Ramos (cell line): ENCODE measurements around the gene KDM4F.
"Not testable (repeated sequence)": the region's sequence is repeated elsewhere in the genome, so short reads cannot be mapped to it uniquely, and the experiment has no call there.

Experiments
- in situ Hi-C: fragments of 300-500 bp; cut with MboI; formaldehyde crosslinking; loops from one replicate; pipeline ENCODE4 v1.14.3; 2022; ENCODE audit warnings: low sequenced_read_pairs; ENCODE audit not compliant: unreplicated experiment

KDM4F gene

DNA sequence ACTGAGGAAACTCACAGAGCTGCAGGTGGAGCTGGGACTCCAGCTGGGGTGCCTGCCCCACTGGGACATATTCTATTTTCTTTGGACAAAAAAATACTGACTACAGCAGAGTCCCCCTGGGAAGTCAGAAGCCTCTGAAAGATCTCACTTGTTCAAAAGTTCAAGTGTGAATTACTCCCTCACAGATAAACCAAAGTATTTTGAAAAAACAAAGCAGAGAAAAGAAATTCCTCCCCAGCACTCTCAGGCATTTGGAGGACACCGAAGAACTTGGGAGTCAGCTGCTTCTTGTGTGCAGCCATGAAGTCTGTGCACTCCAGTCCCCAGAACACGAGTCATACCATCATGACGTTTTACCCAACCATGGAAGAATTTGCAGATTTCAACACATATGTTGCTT lies at the start of gene KDM4F:
Gene KDM4F, plus strand, starts transcription at position 301 of the 400 bp plus-strand sequence.
- in situ Hi-C loops = not testable (repeated sequence)

DNA sequence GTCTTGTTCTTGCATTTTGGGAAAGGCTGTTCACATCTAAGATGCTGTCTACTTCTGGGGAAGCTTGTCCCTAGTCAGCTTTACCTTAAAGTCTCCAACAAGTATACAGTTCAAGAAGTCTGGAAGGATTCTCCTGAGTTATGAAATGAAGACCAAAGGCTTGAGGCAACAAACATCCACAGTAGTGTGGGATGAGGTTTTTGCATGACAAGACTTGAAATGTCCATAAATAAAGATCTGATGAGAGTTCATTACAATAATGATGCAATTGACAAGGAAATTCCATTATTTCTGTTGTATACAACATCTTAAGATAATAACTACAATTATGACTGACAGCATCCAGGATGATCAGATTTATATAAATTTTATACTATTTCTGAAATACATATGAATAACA lies 45.5 kb upstream of the KDM4F start:
- in situ Hi-C loops = no loop called here

DNA sequence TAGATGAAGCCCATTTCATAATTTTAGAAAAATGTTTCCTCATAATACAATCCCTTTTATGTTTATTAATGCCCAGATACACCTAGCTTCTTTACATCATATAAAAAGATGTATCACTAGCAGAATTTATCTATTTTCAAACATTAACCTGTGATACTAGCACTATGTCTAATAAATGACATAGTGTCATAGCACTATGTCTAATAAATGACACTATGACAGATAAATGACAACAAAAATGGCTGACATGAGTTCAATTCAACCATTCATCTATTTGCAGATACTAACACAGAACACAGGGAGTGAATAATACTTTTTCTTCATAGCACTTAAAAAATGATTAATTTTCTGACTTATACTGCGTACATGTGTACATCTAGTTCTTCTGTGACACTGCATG lies 43.6 kb upstream of the KDM4F start:
- in situ Hi-C loops = no loop called here

DNA sequence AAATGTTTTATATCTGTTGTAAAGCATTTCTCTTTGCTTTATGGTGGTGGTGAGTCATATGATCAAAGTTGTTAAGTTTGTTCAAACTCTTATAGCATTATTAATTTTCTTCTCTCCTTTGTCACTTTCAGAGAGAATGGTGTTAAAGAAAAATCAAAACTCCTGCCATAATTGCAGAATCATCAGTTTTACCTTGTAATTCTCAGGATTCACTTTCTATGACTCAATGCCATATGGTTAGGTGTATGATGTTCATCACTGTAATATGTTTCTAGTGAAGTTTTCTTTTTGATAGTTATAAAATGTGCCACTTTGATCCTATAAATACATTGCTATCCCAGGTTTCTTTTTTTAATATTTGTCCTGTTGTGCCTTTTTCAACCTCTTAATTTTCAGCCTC lies 37.8 kb upstream of the KDM4F start:
- in situ Hi-C loops = no loop called here

DNA sequence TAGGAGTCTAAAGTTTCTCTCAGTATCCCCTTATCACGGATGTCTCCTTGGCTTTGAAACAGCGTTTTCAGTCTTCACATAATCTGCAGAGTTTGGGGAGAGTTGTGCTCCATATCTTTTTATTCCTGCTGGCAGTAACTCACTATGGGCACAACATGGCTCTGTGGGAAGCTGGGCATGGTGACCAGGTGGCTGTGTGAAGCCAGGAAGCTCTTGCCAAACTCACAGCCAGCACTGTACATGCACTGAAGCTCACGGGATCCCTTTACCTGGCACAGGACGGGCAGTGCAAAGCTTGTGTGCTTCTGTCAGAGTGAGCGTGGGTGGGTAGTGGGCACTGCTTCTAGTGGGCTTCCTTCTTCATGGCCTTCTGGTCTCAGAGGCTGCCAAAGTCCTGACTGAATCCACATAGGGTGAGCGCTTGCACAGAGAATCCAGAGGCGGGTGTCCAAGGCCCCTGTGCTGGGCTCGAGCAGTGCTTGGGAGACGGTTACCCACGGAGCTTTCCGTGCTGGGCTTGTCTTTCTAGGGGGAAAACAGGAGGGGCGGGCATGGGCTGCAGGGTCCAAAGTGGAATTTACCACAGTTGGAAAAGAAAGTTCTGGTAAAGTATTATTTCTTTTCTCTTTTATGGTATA lies 34.9 kb upstream of the KDM4F start:
- in situ Hi-C loops = no loop called here

DNA sequence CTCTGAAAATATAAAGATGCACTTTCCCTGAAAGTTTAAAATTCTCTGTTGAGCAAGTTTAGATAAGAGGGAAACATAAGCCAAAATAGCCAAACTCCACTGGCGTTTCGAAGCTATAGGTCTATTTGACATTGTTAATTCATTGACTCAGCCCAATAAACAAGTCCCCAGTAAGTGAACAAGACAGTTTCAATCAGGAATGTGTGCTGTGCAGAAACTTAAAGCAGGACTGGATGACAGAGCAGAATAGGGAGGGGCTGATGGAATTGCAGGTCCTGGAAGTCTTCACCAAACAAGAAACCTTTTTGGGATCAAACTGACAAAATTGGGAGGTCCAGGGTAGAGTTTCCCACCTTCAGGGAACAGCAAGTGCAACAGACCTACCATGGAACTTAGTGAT lies 33.1 kb upstream of the KDM4F start:
- in situ Hi-C loops = no loop called here

DNA sequence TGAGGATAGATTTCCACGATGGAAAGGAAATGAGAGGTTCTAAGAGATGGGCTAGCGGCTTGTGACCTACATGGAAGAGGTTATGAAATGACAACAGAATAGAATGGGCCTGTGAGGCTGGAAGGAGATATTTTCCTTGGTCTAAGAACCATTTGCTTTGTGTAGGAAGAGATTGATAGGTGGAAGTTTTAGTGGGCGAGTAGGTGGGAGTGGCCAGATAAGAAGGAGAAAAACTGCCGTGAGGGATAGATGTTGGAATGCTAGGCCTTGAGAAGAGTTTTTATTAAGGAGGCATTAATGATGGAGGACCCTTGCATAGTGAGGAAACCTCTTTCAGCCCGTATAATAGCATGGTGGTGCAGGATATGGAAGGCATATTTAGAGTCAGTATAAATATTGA lies 27.8 kb upstream of the KDM4F start:
- in situ Hi-C loops = not testable (repeated sequence)

DNA sequence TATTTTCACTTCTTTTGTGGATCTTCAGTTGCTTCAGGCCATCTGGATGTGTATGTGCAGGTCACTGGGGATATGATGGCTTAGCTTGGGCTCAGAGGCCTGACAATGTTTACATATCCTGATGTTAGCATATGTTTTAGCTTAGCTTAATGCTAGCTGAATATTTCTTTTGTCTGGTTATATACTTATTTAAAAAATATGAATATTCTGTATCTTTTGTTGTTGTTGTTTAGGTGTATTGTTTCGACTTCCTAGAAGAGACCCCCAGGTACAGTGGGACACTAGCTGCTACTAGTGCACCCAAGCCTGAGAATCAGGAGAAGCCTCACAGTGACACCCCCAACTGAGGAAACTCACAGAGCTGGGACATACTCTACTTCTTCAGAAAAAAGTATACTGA lies 24.3 kb upstream of the KDM4F start, which contains the start of gene KDM4E:
Gene KDM4E, plus strand, starts transcription at position 301 of the 400 bp plus-strand sequence. CDS start 300 bp downstream, outside the sequence.
- in situ Hi-C loops = no loop called here

DNA sequence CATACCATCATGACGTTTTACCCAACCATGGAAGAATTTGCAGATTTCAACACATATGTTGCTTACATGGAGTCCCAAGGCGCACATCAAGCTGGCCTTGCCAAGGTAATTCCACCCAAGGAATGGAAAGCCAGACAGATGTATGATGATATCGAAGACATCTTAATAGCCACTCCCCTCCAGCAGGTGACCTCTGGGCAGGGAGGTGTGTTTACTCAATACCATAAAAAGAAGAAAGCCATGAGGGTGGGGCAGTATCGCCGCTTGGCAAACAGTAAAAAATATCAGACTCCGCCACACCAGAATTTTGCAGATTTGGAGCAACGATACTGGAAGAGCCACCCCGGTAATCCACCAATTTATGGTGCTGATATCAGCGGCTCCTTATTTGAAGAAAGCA lies 23.6 kb upstream of the KDM4F start:
- in situ Hi-C loops = not testable (repeated sequence)

DNA sequence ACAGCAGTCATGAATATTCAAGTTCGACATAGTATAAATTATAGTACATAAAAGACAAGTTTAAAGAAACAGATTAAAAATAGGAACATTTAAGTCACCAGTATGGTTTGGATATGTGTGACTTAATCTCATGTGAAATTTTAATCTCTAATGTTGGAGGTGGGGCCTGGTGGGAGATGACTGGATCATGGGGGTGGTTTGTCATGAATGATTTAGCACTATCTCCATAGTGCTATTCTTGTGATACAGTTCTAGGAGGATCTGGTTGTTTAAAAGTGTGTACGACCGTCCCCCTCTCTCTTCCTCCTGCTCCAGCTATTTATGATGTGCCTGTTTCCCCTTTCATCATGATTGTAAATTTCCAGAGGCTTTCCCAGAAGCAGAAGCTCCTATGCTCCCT lies 20.9 kb upstream of the KDM4F start:
- in situ Hi-C loops = no loop called here

DNA sequence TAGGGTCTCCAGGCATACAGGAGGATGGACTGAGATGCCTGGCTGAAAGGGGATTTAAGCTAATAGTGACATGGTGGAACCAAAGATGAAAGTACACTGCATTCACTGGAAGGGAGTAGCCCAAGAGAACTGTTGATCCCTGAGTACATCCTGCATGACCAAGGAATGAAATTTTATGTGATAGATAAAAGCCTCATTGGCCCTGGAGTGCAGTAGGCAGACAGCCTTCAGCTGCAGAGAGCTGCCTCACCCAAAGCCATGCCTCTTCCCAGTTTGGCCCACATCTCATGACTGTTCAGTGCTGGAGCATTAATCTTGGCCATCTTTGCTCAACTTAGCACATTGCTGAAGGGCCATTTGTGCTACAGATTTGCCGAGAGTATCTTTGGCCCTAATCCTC lies 16.2 kb upstream of the KDM4F start:
- in situ Hi-C loops = no loop called here

DNA sequence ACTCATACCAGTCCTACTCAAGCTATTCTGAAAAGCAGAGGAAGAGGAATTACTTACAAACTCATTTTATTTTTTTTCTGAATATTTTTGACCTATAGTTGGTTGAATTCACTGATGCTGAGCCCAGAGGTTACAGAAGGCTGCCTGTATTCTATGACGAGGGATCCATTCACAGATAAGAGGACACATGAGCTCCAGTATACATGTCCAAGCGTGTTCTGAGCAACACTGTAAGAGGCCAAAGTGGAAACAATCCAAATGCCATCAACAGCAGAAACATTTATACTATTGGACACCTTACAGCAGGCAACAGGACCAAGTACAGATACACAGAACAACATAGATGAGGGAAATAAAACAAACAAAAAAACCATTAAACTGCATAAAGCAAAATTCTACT lies 13.9 kb upstream of the KDM4F start:
- in situ Hi-C loops = no loop called here

DNA sequence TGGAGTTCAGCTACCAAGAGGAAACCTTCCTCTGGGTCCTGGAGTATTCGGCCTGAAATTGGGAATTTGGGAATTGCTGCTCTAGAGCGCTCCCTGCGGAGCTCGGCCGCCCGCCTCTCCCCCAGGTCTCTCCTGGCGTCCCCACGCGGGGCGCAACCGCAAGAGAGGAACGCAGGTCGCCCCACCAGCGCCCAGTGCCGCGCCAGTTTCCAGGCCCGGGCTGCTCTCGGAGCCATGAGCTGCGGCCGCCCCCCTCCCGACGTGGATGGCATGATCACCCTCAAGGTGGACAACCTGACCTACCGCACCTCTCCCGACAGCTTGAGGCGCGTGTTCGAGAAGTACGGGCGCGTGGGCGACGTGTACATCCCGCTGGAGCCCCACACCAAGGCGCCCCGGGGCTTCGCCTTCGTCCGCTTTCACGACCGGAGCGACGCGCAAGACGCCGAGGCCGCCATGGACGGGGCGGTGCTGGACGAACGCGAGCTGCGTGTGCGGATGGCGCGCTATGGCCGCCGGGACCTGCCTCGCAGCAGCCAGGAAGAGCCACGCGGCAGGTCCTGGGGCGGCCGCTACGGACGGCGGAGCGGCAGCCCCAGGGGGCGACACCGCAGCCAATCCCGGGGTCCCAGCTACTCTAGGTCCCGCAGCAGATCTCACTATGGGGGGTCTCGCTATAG lies 11.7 kb upstream of the KDM4F start:
- in situ Hi-C loops = not testable (repeated sequence)

DNA sequence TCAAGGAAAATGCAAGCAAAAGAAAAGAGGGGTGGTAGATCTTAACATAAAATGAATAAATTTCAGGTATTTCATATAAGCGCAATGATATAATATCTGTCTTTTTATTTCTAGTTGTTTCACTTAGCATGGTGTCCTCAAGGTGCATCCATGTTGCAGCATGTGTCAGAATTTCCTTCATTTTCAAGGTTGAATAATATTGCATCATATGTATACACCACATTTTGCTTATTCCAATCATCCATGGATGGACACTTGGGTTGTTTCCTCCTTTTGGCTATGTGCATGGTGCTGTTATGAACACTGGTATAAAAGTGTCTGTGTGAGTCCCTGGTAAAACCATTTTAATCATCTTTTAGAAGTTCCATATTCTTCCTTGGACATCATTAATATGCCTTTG lies 7.0 kb upstream of the KDM4F start:
- in situ Hi-C loops = no loop called here

DNA sequence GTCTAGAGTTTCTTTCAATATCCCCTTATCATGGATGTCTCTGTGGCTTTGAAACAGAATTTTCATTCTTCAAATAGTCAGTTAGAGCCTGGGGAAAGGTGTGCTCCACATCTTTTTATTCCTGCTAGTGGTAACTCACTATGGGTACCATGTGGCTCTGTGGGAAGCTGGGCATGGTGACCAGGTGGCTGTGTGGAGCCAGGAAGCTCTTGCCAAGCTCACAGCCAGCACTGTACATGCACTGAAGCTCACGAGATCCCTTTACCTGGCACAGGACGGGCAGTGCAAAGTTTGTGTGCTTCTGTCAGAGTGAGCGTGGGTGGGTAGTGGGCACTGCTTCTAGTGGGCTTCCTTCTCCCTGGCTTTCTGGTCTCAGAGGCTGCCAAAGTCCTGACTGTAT lies 6.3 kb upstream of the KDM4F start:
- in situ Hi-C loops = no loop called here

DNA sequence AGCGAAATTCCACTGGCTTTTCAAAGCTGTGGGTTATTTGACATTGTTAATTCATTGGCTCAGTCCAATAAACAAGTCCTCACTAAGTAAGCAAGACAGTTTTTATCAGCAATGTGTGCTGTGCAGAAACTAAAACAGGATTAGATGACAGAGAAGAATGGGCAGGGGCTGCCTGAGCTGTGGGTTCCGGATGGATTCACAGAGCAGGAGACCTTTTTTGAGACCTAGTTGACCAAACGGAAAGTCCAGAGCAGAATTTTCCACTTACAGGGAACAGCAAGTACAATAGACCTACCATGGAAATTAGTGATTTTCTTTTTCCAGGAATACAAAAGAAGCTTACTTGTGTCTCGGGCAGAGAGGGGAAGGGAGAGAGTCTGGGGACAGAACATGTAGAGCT lies 5.2 kb upstream of the KDM4F start:
- in situ Hi-C loops = no loop called here

DNA sequence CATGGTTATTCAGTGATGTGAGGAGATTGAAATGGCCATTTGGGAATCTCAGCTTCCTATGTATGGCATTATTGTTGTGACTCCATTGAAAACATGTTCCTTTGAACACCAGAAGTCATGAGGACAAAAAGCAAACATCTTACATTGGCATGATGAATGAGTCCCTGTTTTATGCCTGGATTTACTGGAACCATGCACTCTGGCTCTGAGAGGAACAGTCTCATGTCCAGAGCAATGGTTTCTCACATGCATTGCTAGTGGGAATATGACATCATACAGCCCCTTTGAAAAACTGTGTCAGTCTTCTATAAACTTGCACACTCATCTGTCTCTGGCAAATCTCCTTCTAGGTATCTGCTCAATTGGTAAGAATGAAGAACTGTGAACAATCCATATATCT lies 3.4 kb upstream of the KDM4F start:
- in situ Hi-C loops = no loop called here

DNA sequence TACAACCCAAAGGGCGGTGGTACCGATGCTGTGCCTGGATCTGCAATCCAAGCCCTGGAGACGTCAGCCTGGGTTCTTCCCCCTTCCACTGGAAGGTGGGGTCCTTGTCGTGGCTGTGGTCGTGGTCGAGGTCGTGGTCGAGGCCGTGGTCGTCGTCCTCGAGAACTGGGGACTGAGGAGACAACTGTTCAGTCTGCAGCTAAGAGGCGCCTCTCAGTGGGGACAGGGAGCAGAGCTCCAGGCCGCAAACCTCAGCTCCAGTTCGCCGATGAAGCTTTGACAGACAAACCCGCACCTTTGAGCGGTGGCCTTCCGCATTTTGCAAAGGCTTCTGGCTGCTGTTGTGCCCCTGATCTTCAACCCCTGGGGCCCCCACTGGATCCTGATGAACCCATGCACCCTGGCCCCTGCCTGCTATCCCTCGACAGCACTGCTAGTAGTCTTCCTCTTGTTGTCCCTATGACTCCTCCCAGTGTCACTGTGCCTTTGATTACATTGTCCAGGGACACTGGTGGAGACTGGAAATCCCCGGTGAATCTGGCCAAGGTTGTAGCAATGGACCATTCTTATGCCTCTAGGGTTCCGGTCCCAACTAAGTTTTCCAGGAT lies 1.5 kb downstream of the KDM4F start:
- in situ Hi-C loops = no loop called here

DNA sequence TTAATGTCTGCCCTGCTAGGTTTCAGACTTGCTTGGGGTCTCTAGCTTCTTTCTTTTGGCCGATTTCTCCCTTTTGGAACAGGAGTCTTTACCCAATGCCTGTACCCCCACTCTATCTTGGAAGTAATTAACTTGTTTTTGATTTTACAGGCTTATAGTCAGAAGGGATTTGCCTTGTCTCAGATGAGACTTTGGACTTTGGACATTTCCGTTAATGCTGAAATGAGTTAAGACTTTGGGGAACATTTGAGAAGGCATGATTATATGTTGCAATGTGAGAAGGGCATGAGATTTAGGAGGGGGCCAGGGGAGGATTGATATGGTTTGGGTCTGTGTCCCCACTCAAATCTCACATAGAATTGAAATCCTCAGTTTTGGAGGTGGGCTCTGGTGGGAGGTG lies 5.1 kb downstream of the KDM4F start:
- in situ Hi-C loops = no loop called here

DNA sequence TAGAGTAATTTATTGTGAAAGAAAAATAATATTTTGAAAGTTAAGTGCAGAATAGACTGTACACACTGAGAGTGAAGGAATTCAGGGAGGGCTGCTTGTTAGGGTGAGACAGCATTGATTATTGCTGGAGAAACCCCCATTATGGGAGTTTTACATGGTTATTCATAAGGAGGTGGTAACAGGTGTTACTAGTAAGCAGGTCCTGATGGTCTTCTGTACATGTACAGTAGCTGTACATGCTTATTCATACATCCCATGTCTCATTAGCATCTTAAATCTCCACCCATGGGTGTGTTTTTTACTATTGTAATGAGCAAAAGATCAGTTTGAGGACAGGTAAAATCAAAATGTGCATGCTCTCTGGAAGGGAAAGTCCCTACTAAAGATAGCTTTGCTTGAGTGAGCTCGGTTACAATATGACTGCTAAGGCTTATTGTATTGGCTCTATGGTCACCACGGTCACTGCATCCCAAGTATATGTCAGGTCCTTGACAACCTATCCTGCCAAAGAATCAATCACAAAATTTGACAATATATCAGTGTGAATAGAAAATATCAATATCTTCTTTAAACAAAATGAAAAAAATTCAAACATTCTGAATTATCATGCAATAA lies 6.2 kb downstream of the KDM4F start:
- in situ Hi-C loops = no loop called here

DNA sequence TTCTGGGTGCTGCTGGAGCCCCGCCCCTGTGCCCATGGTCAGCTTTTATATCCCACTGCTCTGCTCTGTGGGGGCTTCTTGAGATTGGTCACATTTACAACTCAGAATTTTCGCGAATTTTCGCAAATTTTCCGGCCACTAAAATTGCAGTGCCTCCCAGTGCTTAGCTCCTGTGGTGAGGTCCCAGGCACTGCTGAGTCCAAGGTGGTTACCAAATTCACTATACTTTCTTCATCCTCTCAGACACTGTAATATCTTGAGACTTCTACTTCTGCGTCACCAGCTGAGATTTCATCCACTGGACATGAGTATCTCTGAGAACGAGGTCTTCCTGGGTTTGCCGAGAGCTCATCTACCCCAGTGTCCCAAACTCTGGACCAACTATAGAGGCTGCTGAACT lies 8.7 kb downstream of the KDM4F start:
- in situ Hi-C loops = no loop called here
